Medulla oblongata (tissue), 1 donor: ENCODE results near the gene BANK1.

ENCODE experiments used
- DNase-seq: peaks from one replicate; pipeline ENCODE4 v3.0.0-alpha.2; 2015; ENCODE audit errors: extremely low spot score

BANK1 gene

DNA sequence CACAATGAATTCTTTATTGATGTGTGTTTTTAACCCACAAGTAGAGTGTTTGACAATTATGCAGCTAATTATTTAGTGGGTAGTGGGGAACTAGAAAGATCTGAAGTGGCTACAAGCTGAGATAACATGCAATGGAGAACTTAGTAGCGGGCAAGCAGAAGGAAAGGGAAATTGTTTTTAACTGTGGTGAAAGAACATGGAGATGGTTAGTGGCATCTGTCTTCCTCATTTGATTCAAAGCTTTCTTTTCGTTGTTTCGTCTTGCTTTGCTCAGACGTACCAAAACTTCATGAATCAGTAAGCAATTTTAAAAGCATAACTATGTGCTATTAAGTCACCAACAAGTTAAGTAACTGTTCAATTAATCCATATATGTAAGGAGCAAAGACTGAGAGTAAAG is 169.9 kb downstream of the BANK1 start:
- DNase-seq: no peak

DNA sequence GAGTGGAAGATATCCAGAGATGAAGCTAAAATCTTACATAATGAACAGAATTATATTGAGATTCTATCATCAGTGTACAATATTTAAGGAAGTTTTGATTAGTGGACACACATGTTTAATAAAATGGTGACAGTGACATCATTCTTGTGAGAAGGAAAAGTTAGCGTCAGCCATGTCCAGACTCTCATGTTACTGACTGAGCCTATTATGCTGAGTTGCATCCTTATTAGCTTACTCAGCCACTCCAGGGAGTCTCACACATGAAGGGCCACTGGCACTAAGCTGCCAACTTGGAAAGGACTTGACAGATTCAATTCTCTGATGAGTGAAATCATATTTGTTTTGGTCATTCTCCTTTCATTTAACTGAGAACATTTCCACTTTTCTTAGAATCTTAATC is 170.6 kb downstream of the BANK1 start:
- DNase-seq: no peak

DNA sequence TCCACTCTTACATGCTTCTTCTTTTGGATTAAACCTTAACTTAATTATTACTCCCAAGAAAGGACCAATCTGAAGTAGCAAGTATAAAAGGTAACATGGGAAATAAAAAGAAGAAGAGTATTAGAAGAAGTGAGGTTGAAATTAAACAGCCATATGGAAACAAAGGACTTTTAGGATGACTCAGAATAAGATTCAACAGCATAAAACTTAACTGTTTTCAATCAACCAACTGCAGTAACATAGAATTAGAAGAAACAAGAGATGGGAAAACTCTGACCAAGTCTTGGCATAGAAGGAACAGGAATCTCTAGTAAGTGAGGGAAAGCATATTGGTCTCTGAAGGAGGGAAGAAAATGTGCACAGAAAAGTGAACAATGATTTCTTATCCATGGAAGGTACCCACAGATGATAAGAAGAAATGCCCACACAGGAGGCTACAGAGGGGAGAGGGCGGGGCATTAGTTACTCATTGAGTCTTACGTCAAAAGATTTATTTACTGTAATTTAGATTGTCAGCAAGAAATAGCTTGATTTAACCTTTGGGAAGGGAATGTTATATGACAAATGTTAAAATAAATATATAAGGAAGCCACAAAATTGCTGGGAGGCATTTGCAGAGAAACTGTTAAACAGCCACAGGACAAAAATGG is 177.3 kb downstream of the BANK1 start:
- DNase-seq: no peak

DNA sequence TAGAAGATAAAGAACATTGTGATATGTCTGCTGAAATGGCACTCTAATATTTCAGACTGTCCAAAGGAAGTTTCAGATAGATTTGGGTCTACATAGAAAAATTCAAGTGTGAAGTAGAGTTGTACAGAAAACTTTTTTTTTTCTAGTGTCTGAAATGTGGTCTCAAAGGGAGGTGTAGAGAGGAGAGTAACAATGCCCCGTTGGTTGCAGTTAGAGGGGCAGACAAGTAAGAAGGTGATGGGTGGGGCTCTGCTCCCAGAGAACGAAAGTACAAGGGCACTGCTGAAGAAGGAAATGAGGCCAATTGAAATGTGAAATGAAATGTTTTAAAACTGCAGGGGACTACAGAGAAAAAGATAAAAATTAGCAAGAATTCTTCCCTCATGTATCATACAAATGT is 177.8 kb downstream of the BANK1 start:
- DNase-seq: no peak

DNA sequence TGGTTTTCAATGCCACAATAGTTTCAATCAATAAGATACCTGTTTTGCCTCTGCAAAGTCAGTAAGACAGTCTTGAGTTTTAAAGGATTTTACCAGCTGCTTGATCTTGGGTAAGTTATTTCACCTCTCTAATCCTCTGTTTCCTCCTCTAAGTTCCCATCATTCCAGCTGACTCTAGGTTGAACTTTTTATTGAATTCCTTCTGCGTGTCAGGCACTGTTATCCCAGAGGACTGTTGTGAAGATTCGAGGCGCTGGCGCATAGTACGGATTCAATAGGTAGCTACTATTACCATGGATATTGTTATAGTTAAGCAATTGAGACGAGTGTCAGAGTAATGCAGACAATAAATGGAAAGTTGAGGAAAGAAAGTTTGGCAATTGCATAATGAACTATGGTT is 179.4 kb downstream of the BANK1 start:
- DNase-seq: no peak

DNA sequence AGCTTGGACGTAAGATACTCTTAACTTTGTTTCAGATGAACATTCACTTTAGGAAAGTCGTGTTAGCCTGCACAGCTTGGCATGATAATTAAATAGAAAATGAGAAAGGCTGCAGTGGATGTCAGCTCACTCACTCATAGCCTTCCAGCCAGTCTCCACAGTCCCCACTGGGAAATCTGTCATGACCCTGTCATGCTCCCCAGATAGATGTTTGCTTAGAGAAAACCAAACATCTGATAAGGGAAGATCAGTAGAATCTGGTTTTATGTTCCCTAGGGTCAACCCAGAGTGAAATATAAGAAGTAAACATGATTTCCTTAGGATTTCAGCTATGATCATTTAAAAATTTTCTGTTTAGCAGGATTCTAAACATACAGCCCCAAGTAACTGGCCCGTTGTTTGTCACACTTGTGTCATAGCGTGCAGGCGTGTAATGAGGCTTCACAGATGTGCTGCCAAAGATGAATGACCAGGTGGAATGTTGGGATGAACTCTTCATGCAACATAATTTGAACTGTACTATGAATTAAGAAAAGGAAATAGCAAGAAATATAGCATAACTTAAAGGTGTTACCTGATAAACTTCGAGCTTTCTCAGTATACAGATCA is 180.1 kb downstream of the BANK1 start:
- DNase-seq: no peak

DNA sequence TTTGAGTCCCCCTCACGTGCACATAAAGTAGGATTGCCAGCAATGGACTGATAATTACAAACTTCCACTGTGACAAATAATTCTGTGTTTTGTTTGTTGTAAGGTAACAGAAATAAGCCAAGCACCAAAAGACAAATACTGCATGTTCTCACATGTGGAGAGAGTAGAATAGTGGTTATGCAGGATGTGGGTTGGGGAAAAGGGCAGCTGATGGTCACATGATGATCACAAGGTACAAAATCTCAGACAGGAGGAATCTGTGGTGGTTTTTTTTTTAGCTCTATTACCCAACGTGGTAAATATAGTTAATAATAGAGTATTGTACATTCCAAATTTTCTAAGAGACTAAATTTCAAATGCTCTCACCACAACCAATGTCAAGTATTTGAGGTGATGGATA is 182.3 kb downstream of the BANK1 start:
- no peak for DNase-seq

DNA sequence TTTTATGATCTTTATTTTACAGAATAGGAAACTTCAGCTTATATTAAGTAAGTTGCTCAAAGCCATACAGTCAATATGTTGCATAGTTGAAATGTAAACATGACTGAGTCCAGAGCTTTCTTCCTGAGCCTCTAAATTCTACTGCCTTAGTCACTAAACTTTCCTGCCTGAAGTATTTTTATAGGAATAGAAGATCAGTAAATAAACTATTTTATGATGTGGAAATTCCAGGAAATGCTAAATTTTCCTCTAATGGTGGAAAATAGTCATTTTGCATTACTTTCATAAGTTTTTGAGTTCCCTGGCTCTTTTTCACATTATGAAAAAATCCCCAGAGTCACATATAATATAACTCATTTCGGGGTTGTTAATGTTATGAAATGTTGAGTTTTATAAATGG is 182.8 kb downstream of the BANK1 start:
- no peak for DNase-seq

DNA sequence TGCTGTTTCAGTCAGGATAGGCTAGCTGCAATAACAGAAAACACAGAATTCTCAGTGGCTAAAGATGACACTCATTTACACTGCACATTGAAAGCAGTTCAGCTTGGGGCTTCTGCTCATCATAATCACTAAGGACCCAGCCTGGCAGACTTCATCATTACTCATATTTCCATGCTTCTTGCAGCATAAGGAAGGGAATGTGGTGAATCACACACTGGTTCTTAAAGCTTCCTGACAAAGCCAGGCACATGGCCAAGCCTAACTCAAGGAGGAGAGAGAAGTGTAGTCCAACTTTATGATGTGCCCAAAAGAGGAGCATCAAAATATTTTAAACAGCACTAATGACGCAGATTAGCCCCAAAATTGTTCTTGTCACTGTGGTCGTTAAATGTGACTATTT is 186.5 kb downstream of the BANK1 start:
- DNase-seq: no peak

DNA sequence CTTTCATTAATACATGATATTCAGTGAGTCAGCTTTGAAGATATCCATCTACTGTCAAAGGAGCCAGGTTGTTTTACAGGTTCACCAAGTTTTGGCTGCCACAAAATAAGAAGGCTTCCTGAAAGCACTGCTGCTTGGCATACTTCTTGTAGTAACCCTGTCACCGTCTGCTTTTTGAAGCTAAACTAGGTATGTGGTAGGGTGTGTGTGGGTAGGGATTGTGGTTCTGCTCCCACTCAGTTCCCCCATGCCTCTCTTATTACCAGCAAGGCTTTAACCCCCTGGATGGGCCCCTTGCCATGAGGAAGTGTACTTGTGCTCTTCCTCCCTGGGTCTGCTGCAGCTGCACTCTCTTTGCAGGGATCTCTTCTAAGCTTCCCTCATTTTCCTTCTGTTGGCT is 191.2 kb downstream of the BANK1 start:
- no peak for DNase-seq

DNA sequence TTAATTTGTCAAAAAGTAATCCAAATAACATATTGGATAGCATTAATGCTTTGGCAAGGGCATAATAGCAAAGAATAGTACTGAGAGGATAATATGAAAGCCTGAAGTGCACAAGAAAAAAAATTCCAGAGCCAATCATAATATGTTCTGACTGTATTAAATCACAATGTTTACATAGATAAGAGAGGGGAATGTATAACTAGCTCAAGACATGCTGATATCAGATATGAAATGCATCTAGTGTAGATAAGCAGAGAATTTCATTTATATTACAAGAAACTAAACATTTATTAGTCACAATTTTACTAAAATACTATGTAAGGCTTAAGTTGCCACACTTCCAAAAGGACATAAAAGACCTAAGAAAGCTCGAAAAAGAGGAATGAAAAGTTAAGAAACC is 193.3 kb downstream of the BANK1 start:
- no peak for DNase-seq

DNA sequence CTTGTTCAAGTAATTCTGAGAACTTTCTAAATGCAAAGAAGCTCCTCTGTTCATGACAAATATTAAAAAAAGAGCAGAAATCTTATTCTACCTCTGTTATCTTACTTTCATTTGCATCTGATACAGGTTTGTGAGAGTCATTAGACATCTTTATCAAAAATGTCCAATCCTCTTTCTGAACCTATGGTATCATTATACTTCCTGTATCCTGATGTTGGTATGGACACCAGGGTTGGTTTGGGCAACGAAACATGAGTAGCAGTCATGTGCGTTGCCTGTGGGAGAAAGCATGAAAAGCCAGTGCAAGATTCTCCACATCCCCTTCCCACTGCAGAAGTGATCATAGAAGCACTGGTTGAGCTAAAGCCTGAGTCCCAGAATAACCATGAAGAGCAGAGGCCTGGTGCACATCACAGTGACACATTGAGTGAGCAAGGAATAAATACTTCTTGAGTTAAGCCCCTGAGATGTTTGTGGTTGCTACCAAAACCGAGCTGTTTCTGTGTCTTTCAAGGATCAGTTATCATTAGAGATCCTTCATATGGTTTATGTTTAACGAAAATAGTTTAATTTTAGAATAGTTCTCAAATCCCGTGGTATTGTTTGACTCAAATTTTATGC is 197.2 kb downstream of the BANK1 start:
- no peak for DNase-seq

DNA sequence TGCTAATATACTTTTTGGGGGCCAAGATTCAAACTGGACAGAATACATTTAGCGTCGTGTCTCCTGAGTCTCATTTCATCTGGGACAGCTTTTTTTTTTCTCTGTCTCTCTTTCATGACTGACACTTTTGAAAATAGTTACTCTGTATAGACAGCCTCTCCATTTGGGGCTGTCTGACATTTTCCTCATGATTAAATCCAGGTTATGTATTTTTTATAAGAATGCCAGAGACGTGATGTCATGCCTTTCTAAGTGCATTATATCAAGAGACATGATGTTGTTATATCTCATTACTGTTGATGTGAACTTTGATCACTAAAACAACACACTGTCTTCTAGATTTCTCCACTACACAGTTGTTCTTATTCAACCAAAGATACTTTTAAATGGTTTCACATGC is 199.0 kb downstream of the BANK1 start:
- no peak for DNase-seq

DNA sequence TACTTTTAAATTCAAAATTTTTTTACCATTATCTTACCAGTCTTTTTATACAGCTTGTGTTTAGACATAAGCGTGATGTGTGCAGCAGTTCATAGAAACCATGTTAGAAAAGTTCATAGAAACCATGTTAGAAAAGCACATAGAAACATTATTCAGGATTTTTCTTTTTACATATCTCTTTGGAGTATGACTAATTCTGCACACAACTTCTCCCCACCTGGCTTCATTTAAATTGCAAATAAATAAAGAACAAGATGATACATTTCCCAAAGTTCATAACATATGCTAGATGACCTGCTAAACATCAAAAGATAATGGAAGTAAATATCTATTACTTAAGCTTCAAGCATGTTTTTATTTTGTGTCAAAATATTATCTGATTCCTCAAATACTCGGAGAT is 201.9 kb downstream of the BANK1 start:
- no peak for DNase-seq

DNA sequence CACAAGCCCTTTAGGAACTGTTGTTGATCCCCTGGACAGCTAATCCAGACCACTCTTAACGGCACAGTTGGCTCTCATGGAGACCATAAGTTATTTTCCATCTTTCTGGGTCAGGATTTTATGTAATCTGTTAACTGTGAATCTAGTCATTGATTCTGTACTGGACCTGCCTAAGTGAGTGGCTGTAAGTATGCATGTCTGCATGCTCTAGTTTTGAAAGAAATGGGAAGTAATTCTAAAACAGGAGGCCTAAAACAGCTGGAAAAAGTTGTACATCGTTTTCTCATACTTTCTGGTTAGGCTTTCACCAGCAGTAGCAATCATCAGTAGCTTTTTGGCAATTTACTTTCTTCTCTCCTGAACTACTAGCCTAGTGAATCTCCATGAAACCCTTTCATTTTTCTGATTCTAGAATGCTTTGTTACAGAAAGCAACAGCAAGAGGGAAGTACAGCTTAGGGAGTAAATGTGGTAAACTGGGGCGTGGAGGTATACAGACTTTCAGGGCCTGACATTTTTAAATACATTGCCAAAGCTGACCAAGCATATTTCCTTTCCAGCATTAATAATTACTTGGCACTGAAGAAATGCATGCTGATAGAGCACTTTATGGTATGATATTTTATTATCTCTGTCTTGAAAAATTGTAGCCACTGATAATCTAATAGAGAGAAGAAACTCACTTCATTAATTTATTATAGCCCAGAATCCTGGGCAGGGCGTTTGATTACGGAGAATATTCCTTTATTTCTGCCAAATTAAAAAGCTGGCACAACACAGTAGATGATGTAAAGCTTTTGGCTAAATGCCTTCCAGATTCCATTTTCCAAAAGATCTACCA is 202.7 kb downstream of the BANK1 start:
- no peak for DNase-seq

DNA sequence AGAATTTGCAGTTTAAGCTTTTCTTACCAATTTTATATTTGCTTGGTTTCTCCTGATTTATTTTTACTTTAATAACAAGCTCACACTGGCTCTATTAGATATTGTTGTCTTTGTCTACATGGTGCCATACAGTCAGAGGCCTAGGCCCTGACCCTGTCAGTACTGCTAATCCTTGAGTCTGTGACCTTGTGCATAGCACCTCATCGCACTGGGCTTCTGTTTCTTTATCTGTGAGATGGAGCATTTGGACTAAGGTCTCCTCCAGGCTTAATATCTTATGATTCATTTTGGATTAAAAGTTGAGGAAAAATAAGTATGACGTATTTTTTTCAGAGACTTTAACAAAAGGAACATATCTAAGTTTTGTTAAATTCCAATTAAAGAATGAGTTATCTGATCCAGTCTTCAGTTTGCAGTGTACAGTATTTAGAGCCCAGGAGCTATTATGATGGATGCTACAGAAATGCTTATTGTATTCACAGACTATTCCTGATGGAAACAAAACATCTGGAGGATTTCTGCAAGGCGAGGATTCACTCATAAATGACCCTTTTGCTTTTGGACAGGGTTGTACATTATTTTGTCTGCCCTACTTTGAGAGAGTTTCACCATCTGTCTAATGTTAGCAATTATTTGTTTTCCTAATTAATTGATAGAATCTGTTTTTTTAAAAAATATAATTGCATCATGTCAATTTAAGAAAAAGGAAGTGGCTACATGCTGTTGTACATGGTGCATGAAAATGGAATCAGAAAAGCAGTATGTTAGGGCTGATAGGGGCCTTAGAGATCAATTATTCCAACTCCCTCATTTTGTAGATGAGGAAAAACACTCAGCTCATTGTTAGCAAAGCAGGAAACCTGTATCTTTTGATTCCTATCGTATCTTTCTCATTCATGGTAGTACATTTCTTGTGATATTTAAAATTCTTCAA is 203.6 kb downstream of the BANK1 start:
- DNase-seq: no peak

DNA sequence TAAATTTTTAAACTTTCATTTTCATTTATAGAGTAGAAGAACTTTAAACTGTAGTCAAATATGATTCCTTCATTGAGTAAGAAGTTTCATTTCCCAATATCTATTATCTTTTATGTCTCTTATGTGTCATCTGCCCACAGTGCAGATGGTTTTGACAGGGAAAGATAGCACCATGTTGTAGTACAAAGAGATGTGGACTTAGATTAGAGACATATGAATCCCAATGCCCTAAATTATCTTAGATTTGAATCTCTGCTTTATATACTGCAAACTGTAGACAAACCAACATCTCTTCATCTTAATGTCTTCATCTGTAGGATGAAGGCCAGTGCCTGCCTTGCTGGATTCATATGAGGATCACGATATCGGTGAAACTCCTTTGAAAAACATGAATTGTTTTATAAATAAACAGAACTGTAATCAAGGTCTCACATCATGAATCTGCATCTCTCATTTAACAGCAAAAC is 217.5 kb downstream of the BANK1 start:
- no peak for DNase-seq

DNA sequence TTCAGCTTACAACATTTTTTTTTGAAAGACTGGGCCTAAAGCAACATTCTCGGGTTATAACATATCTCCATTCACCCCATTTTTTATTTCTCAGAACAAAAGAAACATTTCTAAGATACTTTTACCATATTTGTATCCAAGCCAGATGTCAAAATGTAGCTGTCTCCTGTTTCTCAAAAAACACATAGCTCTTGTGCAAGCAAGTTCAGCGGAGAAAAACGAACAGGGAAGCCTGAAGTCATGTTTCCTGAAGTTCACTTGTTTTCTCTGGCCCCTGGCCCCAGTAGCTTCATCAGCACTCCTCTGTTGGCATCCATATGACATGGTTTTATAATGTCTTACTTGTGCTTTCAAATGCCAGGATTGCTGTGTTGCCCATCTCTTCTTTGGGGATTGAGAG is 218.2 kb downstream of the BANK1 start:
- no peak for DNase-seq

DNA sequence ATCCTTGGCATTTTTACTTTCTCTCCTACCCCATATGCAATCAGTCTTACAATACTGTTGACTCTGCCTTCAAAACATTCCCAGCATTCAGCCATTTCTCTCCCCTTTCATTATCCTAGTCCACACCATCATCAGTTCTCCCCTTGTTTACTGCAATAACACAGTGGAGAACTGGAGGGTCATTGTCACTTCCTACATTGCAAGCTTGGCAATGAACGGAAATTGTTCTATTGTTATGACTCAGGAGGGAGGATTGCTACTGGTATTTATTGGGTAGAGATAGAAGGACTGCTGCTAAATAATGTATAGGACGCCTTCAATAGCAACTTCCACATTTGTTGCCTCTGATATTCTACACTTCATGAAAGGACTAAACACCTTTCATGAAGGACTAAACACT is 231.8 kb downstream of the BANK1 start:
- no peak for DNase-seq

DNA sequence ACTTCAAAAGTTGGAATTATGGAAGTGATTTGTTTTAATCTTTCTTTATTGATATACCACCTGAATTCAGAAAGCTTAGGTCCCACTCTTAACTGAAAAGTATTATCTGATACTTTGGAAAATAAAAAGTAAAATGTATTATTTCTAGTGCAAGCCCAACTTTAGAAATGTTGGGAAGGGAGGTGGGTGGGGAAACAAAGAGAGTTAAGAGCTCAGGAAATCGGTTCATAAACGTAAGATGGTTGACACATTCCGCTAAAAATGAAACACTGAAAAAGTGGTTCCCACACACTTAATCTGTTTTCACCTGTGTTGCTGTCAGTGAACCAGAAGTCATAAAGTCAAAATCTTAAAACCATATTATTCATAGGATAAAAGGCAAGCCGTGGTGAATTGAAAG is 237.4 kb downstream of the BANK1 start:
- DNase-seq: no peak

DNA sequence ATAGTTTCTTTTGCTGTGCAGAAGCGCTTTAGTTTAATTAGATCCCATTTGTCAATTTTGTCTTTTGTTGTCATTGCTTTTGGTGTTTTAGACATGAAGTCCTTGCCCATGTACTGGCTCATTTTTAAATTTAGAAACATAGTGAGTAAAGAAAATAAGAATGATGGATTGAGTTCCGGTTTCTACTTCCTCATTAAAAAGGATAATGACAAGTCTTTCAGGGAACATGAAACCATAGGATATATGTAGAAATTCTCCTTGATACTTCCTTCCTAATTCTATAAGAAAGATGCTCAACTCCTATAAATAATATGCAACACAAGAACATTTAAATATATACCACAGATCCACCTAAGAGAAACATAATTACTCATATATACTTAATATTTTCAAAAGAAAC is 240.9 kb downstream of the BANK1 start:
- DNase-seq: no peak

DNA sequence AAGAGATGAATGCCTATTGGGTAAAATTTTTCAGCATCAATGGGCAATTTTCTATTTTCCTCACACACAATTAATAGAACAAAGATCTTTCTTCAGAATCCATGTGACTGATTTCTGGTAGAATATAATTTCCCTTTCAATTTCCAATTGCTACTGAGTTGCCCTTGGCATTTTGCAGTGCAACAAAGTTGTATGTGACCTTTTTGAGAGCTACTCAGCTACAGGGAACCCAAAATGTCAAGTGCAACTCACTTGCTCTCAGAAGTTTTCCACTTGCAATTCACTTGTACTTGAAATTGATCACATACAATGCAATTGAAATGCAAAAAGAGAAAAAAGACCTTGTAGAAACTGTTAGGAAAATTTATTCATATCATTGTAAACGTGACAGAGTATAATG is 245.5 kb downstream of the BANK1 start:
- DNase-seq: no peak
